GM21447 (cell line): Measurements from ENCODE around the gene FOXA1.
A peak's percentile ranks its signal among the peaks of the same experiment; 100 is the strongest.

Experiments
- ATAC-seq: cut with Tn5 transposase; IDR thresholded peaks from one replicate; pipeline ENCODE4 v1.9.1; 2021; ENCODE audit not compliant: unreplicated experiment

Gene FOXA1

DNA sequence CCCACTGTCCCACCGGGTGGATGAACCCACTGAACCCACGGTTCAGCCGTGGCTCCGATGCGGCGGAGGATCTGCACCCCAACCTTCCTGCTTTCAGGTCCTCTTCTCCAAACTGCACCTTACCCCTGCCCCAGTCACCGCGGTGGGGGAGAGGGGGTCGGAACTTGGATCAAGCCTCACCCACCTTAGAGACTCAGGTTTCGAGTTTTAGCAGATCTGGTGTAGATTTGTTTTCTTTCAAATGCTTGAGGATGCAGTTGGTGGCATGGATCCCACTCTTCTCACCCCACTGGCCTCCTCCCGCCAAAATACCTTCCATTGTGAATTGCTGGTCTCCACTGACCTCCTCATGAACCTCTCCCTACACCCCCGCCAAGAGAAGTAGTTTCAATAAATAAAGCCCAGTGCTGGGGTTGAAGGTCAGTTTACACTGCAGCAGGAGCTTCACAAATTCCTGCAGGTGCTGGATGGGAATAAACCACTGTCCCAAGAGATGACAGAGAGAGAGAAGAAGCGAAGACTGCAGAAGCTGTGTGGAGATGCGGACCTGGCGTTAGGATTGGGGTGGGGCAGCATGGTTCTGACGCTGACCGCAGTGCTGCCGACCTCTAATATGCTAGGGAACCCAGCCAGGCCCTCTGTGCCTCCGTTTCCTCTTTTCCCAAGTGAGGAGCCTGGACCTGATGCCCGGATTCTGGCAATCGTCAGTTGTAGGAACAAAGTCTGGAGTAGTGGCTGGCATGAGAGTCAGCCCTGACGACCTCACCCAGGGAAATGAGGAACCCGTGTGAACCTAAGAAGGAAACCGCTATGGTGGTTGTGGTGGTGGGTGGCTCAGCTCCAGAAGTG lies 7.8 kb upstream of the FOXA1 start:
- ATAC-seq = no peak

DNA sequence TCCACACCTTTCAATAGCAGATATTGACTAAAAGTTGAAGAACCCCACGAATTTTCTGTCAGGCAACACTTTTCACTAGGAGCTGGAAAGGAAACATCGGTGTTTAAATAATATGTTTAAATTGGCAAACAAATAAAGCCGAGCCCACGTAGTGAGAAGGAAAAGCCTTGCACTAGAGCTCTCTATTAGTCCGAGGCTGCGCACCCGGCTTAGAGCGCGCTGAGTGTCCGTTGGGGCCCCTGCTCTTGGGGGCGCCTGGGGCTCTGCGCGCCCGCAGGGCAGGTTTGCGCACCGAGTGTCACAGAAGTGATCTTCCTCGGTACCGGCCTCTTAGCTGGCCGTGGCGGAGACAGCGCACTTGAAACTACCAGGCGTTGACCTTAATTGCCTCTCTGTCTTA lies 6.8 kb upstream of the FOXA1 start:
- no peak for ATAC-seq

DNA sequence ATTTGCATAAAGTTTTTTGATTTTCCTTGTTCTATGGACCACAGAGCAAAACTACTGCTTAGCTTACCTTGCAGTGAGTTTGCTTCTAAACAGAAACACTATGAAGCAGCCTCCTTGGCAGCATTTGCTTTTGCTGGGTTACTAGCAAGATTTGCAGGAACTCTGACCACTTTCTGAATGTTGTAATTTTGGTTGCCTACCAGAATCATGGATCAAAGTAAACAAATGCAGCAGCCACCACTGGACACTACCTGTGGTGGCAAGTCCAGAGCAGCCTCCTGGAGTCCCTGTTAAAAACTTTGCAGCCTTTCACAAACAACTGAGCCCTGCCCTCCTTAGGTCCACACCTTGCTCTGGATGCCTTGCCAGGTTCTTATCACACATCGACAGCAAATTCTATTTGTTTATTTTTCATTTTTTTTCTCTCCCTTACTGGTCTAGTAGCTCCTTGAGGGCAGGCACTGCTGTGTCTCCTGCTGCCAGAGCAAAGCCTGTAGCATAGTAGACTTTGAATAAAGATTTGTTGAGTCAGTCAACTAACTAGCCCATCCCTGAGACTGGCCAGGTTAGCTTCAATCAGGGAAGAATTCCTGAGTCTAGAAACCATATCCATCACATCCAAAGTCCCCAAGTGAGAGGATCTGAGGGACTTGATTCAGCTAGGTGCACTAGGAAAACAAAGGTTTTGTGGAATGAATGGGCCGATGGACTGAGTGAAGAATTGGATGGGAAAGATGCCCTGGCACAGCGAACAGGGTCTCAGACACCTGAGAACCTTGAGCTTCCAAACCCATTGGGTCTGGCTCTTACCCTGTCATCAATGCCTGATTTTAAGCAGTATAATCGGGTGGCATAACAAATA lies 6.1 kb upstream of the FOXA1 start:
- ATAC-seq = no peak

DNA sequence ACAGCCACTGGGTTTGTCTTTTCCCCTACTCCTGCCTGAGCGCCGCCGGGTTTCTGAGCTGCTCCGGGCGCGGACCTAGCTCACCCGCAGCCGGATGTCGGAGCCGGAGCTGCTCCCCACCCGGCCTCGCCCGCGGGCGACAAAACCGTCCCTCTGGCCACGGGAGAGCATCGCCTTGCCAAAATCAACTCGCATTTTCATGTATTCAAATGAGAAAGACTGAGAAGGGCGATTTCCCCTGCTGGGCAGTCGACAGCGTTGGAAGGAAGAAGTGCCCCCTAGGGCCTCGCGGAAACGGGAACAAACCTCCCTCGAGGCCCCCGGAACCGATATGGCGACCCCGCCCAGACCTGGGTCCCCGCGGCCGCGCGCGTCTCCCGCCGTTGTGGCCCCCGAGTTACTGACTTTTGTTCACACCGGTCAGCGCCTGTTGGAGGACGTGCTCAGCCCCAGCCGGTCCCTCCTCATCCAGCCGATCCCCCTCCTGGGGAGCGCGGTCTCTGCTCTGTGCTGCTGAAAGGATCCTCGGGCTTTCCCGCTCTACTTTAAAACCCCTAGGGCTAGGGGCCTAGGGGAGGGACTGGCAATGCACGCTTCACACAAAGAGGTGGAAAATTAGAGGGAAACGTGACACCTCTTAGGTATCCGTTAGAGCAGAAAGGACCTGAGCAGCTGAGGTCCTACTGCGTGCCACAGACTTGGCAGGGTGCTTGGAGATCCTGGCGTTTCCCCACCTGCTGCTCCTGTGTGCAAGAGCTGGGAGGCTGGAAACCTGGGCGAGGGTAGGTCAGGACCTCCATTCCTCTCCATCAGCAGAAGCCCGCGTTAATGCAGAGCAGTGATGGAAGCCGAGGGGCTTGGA lies 4.7 kb upstream of the FOXA1 start:
- ATAC-seq = no peak

DNA sequence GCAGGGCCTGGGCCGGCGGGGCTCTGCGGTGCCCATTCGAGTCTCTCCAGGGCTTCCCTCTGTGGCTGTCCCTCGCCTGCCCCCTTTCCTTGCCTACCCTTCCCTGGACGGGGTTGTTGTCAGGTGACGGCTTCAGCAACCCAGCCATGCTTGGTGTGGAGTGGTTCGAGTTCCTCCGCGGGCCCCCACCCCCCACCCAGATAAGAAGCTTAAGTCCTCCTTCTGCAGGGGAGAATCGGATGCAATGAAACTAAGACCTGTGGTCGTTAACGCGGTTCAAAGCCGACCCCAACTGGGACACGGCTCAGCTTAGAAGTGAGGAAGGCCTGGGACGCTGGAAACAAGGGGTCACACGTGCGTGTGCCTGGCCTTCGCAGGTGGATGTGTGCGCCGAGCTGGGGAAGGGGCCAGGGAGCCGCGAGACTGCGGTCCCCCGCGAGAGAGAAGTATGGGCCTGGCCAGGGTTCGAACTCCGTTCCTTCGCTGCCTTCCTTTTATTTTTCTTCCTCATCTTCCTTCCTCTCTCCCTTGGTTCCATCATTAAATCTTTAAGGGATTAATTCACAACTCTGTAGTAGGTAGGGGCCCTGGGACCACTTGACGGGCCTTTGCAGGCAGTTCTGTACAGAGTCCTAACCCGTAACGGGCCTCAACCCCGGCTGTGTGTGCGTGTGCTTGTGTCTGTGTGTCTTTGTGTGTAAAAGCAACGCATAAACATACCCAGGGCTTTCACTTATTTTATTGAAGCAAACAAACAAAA lies 3.9 kb upstream of the FOXA1 start:
- no peak for ATAC-seq

DNA sequence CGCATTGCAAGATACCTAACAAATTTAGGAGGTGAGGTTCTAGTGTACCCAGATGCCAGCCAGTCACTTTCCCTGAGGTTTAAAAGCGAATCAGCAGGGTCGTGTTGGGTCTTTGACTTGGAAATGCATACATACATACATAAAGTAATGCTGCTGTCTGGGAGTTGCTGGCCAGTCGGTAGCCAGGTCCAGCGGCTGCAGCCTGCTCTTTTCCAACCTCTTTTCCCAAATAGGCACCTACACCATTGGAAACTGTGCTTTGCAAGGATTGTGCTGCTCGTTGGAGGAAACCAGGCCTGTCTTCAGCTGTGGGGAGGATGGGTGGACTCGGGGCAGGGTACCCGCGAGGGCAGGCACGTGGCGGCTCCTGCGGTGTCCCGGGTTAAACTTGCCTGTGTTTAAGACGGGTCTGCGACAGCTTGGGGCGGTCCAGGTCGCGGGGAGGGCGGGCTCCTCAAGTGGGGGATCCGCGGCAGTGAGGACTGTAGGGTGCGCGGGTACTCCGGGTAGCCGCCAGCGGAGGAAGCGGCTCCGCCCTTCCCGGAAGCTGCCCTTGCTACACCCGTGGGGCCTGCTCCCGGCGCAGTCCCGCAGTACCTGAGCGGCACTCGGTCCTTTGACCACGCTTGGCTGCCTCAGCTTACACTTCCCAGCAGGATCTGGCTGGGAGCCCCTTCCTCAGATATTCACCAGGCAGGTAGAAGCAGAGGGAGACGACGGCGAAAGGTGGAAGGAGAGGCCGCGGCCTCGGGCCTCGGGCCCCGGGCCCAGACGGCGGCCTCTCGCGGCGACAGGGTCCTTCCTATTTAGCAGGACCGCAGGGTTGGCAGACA lies 3.1 kb upstream of the FOXA1 start:
- no peak for ATAC-seq

DNA sequence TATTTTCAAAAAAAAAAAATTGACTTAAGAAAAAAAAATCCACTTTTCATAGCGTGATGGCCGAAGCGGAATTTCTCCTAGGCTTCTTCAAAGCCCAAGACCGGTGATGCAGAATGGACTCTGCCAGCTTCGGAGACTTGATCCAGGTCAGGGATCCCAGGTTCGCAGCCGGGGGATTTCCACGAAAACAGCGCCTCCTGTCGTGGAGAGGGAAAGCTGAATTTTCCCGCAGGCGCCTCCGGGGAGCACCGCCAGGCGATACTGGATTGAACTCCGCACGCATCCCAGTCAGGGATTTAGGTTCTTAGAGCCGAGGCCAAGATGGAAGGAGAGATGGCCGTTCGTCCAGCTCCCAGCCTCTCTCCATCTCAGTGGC lies 2.5 kb upstream of the FOXA1 start:
- no peak for ATAC-seq

DNA sequence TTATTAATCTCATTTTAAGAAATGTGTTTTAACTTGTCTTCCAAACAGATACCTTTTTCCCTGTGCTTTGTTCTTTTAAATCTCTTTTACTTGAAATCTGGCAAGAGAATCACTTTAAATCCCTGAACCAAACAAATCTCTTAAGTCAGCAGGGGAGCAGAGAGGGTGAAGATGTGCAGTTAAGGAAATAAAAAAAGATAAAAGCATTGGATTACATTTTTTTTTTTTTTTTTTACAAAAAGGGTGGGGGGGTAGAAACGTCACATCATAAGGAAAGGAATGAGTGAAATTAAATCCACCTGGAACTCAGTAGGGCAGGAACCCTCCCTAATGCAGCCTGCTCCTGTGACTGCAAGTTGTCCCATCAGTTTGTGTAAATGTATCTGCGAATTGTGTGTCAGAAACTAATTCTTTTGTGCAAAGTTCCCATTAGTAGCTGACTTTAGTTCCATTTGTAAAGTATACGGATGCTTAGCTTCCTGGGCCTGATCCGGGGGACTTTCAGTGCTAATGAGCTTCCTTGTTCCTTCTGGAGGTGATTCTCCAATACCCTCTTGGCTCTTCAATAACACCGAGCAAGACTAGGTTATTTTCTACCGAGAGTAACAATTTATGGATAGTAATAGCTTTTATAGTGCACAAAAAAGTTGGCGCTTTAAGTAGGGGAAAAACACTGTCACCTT lies 1.9 kb upstream of the FOXA1 start:
- ATAC-seq = no peak

DNA sequence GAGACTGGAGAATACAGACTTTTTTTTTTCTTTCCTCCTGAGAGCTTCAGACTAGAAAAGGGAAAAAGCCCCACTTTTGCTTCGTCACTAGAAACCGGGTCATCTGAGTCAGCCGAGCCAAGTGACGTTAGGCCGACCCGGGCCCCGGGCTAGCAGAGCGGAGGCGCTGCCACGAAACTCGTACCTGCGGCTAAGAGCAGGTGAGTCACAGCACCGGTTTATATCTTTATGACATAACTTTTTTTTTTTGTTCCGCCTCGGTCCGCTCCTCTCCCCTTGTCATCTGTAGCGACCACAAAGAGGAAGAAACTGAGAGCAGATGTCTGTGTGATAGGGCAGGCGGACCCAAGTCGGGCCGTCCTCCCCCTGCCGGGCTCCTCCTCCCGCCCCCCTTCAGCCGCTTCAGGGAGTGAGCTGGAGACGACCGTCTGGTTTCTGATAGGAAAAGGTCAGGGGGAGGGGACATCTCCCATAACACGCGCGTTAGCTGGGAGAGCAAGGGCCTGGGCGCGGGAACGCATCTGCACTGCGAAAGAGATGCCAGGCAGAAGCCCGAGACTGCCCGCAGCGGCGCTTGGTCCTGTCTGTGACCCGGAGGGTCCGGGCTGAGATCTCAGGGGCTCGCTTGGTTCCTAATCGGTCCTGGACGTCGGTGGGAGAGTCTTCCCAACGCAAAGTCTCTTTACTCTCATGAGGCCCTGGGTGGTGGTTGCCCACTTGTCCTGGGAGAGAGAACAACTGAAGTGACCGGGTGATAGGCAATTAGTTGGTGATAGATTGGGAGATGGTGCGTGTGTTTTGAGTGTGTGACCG lies 966 bp upstream of the FOXA1 start:
- peak; percentile 55 for ATAC-seq

DNA sequence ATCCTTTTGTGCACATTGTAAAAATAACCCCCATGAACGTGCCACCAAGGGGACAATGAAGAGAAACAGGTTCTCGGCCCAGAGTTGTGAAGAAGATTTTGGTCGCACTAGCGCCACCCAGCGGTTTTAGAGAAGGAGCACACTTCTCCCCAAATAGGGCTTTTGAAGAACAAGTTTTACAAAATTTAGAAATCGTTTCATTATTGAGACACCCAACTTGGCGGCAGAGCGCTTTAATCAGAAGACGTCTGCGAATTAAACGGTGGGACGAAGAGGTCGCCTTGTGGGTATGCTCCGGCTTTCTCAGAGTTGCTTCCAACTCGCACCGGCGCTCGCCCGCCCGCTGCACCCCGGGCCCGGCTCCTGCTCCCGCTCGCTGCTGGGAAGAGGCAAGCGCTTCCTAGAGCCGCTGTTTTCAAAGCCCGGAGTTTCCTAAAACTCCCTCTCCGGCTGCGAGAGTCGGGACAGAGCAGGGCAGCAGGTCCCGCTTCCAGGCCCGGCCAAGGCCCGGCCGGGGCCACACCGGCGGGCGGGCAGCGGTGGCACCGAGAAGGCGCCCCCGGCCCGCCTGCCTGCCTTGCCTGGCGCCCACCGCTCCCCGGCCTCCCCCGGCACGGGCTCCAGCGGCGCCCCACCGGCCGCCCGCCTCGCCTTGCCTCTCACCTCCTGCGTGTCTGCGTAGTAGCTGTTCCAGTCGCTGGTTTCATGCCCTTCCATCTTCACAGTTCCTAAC lies 645 bp downstream of the FOXA1 start:
- ATAC-seq = no peak

DNA sequence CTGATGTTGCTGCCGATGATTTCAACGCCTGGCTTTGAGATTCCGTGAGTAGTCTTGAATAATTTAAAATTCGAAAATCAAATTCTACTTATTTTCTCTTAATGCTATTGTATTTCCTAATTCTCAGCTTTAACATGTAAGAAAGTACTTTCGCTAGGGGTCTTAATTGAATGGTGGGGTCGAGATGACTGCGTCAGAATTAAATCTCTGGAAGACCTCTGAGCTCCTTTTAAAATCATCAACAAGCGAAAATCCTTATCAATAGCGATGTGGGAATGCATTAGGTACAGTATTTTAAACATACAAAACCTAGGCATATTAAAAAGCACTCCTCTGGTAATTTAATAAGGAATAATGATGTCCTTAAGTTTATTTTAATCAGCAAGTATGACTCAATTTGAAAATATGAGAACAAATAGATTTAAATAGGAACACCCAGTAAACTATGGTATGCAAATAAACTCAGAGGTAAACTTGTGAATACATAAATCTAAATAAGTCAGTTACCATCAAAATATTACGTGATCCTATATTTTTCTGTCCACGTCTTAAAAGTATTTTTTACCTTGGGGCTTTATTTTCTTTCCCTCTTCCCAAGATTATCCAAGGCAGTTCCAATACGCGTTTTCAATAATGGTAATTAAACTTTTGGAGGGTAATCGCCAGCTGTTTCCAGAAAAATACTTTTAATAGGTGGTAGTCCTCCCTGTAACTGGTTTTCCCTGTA lies 1.4 kb downstream of the FOXA1 start:
- no peak for ATAC-seq

DNA sequence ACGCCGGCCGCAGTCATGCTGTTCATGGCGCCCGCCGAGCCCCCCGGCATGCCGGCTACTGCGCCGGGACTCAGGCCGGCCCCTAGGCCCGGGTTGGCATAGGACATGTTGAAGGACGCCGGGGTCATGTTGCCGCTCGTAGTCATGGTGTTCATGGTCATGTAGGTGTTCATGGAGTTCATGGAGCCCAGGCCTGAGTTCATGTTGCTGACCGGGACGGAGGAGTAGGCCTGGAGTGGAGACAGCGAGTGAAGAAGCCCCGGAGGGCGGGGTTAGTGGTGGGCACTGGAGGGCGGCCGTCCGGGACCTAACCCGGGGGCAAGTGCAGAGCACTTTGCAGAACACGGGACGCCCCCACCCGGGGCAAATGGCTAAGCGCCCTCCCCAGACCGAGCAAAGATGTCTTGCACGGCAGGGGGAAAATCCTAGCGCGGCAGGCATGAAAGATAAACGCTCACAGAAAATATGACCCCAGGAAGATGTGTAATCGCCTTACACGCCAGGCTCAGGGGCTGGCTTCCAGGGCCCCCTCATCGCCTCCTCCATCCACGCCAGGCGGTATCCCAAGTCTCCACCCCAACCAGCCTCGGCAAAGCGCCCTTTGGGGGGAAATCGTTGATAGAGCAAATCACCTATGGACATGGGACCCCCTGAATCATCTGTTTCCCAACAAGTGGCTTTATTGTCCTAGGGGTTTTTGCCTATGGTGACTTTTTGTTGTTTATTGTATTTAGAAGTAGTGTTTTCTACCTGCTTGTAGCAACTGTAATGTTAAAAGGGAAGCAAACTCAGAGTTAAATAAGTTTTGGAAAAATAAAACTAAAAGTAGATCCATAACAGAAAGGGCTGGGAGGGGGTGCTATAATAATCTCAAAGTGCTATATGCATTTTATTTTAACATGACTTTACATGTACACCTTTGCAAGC lies 2.3 kb downstream of the FOXA1 start:
- ATAC-seq = no peak

DNA sequence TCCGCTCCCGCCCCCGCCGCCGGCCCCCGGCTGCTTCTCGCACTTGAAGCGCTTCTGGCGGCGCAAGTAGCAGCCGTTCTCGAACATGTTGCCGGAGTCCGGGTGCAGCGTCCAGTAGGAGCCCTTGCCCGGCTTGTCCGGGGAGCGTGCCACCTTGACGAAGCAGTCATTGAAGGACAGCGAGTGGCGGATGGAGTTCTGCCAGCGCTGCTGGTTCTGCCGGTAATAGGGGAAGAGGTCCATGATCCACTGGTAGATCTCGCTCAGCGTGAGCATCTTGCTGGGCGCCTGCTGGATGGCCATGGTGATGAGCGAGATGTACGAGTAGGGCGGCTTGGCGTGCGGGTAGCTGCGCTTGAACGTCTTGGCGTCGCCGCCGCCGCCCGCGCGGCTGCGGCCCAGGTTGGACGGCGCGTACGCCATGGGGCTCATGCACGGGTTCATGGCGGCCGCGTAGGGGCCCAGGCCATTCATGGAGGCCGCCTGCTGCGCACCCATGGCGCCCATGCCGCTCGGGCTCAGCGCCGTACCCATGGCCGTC lies 3.0 kb downstream of the FOXA1 start:
- ATAC-seq = no peak

DNA sequence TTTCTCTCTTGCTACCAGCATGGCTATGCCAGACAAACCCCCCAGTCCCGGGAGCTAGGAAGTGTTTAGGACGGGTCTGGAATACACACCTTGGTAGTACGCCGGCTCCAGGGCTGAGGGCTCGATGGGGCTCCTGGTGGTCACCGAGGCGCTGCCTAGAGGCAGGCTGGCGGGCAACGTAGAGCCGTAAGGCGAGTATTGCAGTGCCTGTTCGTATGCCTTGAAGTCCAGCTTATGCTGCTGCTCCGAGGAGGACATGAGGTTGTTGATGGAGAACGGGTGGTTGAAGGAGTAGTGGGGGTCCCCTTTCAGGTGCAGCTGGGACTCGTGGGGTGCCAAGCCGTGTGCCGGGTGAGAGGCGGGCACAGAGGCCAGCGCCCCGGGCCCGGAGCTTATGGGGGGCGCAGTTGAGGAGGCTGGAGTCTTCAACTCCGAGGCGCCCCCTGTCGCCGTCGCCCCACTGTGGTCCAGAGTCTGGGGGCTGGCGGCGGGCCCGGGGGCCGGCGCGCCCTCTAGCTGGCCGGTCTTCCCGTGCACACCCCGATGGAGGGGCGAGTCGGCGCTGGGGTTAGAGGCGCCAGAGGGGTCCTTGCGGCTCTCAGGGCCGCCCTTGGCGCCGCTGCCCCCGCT lies 3.6 kb downstream of the FOXA1 start:
- no peak for ATAC-seq
